Measurements from ENCODE around the gene TBRG4. TPM values are rescaled to one million over a fixed set of nuclear protein-coding genes. Genes with fewer than 3 reads are reported as not detected.

The TBRG4 gene
- total RNA-seq, 4 donors from 2014 or later = 45.7 to 60.1 (median 53.7) TPM

DNA sequence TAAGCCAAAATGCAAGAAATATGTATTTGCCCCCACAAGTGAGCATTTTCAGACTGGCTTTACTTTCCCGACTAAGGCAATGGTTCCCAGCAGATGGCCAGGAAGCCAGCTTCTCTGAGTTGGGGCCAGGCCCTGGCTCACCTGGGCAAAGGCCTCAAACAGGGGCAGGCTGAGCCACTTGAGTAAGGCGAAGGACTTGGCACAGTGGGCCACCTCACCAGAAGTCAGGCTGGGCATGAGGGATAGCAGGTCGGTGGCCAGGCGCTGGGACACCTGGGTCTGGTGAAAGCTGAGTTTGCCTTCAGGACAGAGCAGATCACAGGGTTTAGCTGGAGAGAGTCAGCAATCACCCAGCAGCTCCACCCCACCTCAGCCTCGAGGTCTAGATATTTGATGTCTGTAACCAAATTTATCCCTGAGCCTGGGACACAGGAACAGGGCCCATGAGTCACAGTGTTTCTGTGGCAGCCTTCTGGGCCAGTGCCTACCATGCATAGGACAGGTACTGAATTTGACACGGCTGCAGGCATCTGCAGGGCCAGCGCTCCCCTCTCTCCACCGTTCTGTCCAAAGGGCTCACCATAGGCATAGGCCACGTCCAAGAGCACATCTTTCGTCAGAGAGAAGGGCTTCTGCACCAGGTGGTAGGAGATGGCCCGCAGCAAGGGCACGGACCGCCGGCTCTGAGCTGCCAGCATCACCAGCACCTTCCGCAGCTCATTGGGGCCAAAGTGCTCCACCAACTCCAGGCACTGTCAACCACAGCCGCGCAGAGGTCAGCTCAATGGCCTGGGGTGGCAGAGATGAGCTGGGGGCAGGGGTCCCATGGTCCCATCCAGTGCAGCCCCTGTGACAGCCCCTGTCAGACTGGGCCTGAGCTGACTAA, 7.3 kb downstream of the TBRG4 start:
- peaks cover 99 to 100% (median 99%) of the 10 kb centered on the region in 4 donors for H3K36me3 ChIP-seq
- intact Hi-C loops (cut with DNase I) = no loop called here

DNA sequence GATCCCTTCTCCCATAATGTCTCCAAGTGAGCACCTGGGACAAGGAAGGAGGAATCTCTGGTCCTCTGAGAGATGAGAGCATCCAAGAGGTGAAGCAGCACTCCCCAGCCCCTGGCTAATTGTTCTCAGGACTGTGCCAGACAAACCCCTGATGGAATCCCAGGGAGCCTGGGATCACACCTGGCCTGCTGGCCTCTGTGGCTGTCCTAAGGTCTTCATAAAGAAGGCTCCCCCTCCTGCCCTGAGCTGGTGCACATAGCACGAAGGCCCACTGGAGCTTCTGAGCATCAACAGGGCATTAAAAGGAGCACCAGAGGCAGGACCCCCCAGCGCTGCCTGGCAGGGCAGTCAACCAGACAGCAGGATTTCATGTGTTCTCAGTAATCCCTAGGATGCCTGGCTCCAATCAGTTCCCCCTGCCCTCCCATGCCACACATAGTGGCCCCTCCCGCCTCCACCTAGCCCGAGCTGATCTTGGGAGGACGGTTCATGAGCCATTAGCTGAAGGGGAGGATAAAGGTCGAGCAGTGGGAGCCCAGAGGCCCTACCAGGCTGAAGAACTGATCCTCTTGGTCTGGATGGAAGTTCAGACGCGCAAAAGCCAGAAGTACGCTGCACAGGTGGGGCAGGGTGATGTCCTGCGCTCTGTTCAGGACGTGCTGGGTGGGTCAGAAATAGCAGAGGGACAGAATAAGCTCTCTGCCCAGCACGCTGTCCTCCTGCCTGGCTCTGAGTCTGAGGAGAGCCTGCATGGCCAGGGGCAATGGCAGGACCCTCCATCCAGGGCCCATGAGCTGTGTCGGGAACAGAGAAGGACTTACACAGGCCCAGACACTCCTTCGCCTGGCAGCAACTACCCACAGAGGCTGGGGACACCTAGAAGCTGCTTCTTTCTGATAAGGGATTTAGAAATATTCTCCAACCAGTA, 8.4 kb downstream of the TBRG4 start:
- TF ChIP-seq POLR2A (IDR thresholded peaks at IDR 0.05; ENCODE audit: low read depth) (no peak), POLR2AphosphoS5 (IDR thresholded peaks at IDR 0.05) (no peak), EP300 (IDR thresholded peaks at IDR 0.05) (no peak)
- TF ChIP-seq, protein P1, sequence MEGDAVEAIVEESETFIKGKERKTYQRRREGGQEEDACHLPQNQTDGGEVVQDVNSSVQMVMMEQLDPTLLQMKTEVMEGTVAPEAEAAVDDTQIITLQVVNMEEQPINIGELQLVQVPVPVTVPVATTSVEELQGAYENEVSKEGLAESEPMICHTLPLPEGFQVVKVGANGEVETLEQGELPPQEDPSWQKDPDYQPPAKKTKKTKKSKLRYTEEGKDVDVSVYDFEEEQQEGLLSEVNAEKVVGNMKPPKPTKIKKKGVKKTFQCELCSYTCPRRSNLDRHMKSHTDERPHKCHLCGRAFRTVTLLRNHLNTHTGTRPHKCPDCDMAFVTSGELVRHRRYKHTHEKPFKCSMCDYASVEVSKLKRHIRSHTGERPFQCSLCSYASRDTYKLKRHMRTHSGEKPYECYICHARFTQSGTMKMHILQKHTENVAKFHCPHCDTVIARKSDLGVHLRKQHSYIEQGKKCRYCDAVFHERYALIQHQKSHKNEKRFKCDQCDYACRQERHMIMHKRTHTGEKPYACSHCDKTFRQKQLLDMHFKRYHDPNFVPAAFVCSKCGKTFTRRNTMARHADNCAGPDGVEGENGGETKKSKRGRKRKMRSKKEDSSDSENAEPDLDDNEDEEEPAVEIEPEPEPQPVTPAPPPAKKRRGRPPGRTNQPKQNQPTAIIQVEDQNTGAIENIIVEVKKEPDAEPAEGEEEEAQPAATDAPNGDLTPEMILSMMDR (IDR thresholded peaks at IDR 0.05) = no peak
- no peak overlapping the region for H3K4me3 ChIP-seq
- WGBS = 79% methylated on average over 12 of the region's 14 CpGs
- H3K27ac ChIP-seq (replicated peaks in 1 of 4) = no peak overlapping the region
- H3K9me3 ChIP-seq = no peaks in the 10 kb centered on the region
- intact Hi-C loops (cut with DNase I) = no loop called here
- no peak for DNase-seq (ENCODE audit: extremely low spot score)
- H3K36me3 ChIP-seq = peaks cover 92 to 98% (median 95%) of the 10 kb centered on the region in 4 donors
- H3K4me1 ChIP-seq = peaks cover 18 to 28% (median 24%) of the 10 kb centered on the region in 4 donors
- H3K27me3 ChIP-seq = no peaks in the 10 kb centered on the region

More for the DNA sequence above, 7.3 kb downstream of the TBRG4 start:
- Histone ChIP-seq H3K9me3 (no peaks in the 10 kb centered on the region), H3K27ac (replicated peaks in 1 of 4) (no peak overlapping the region), H3K27me3 (no peaks in the 10 kb centered on the region), H3K4me1 (peaks cover 30 to 37% (median 36%) of the 10 kb centered on the region in 4 donors), H3K4me3 (no peak overlapping the region)
- no peak for DNase-seq (ENCODE audit: extremely low spot score)
- WGBS = 92% methylated on average over 12 of the region's 17 CpGs
- TF ChIP-seq, protein P1 (IDR thresholded peaks at IDR 0.05) = no peak

- intact Hi-C loops (cut with DNase I) = no loop called here
- TF ChIP-seq POLR2A (IDR thresholded peaks at IDR 0.05; ENCODE audit: low read depth) (no peak), EP300 (IDR thresholded peaks at IDR 0.05) (no peak), POLR2AphosphoS5 (IDR thresholded peaks at IDR 0.05) (no peak)
- TF ChIP-seq, protein P1 (IDR thresholded peaks at IDR 0.05) = no peak
- Histone ChIP-seq H3K4me1 (peaks cover 5 to 15% (median 11%) of the 10 kb centered on the region in 4 donors), H3K4me3 (no peak overlapping the region), H3K27me3 (no peaks in the 10 kb centered on the region), H3K36me3 (peaks cover 79 to 88% (median 83%) of the 10 kb centered on the region in 4 donors), H3K27ac (replicated peaks in 1 of 4) (no peak overlapping the region), H3K9me3 (no peaks in the 10 kb centered on the region)
- no peak for DNase-seq (ENCODE audit: extremely low spot score)
- 87% methylated on average over 5 of the region's 12 CpGs for WGBS
Observed at GRCh38 chr7:45101748-45102147, 9.7 kb downstream of the TBRG4 start.

- Histone ChIP-seq H3K27me3 (no peaks in the 10 kb centered on the region), H3K4me1 (peaks cover 0 to 9% (median 3%) of the 10 kb centered on the region in 4 donors), H3K9me3 (no peaks in the 10 kb centered on the region), H3K4me3 (no peak overlapping the region), H3K36me3 (peaks cover 70 to 80% (median 75%) of the 10 kb centered on the region in 4 donors), H3K27ac (replicated peaks in 1 of 4) (no peak overlapping the region)
- intact Hi-C loops (cut with DNase I) = no loop called here
- TF ChIP-seq POLR2A (IDR thresholded peaks at IDR 0.05; ENCODE audit: low read depth) (no peak), EP300 (IDR thresholded peaks at IDR 0.05) (no peak), POLR2AphosphoS5 (IDR thresholded peaks at IDR 0.05) (no peak)
- TF ChIP-seq, protein P1 (IDR thresholded peaks at IDR 0.05) = no peak
- DNase-seq (ENCODE audit: extremely low spot score) = no peak
- WGBS = 92% methylated on average over 7 of the region's 13 CpGs
Observed at GRCh38 chr7:45100761-45101480, 10.6 kb downstream of the TBRG4 start.

Measured in esophagus muscularis mucosa (tissue), 4 donors.